H1 (cell line): Measurements from ENCODE around the gene SETD9. TPM values are rescaled to one million over a fixed set of nuclear protein-coding genes. Genes with fewer than 3 reads are reported as not detected.

Experiments used
- CTCF ChIP-seq, 3 experiments: IDR thresholded peaks; 1 replicate in 2 of 3; 2 replicates in 1 of 3; pipeline versions ENCODE4 v1.5.1 to v1.6.1; 2011; ENCODE audit warnings: low read length in 3 of 3, mild to moderate bottlenecking in 3 of 3, inconsistent platforms in 2 of 3, low read depth in 1 of 3, moderate library complexity in 1 of 3; ENCODE audit not compliant: insufficient read depth in 1 of 3; ENCODE audit errors: control extremely low read depth in 1 of 3
- KDM1A ChIP-seq: fragments of 200-600, 300-600 bp; sonication (generic); IDR thresholded peaks from 2 replicates; pipeline ENCODE4 v1.7.1; 2016; ENCODE audit warnings: mild to moderate bottlenecking, low read length, borderline replicate concordance
- KDM4A ChIP-seq: IDR thresholded peaks from one replicate; pipeline ENCODE4 v1.7.1; 2012; ENCODE audit warnings: low read depth, mild to moderate bottlenecking, moderate library complexity, low read length, inconsistent platforms; ENCODE audit not compliant: severe bottlenecking
- SIRT6 ChIP-seq: IDR thresholded peaks from one replicate; pipeline ENCODE4 v1.7.1; 2012; ENCODE audit warnings: low read length, inconsistent platforms
- polyA plus RNA-seq, 7 experiments: library from polyadenylated mRNA; depleted of rRNA in 3 of 7; stranded (reverse) in 5 of 7; unstranded in 2 of 7; fragments of >200 nt in 5 of 7; fragments of 200-250 nt in 2 of 7; gene quantifications; 1 replicate in 5 of 7; 2 replicates in 1 of 7; 4 replicates in 1 of 7; pipeline versions ENCODE4 v1.2.1 to v1.2.3, GENCODE V29; 2011 to 2013; ENCODE audit warnings: missing spikeins in 2 of 7, mixed read lengths in 2 of 7
- total RNA-seq: library from RNA; stranded (reverse); fragmentation: NEBNext Ultra II Directional; extraction: Animal tissue kit (Norgen Biotek cat#: 25700); gene quantifications from 2 replicates; pipeline ENCODE4 v1.2.1, GENCODE V29; 2021

The SETD9 gene
- total and polyA plus RNA-seq, 2 of the 8 experiments (the other 6 are each of a cell fraction or from before 2014, with no cell fraction given): 4.5 to 11.9 TPM

GRCh38 chr5:56938858-56939257 lies 29.5 kb downstream of the SETD9 start (continued):
- TF ChIP-seq CTCF (IDR thresholded peaks at IDR 0.05; ENCODE audit: control extremely low read depth in 1 of 3, insufficient read depth in 1 of 3, low read depth in 1 of 3, low read length in 3 of 3) (no peak), KDM4A (no peak), KDM1A (no peak), SIRT6 (no peak)
